Measurements from ENCODE around the gene BAHD1.

The BAHD1 gene

DNA sequence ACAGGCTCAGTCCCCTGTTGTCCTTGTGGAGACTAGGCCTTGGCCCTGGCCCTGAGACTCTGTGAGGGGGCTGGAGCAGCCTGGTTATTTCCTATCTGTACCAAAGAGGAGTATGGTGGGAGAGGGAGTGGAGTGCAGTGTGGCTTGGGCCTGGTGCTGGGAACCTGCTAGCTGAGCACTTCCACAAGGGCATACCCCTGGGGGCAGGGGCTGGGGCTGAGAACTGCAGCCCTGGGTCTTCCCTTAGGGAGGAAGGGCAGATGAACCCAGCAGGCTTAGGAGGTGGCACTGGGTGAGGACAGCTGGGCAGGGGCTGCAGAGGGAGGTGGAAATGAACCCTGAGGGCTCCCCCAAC is 26.5 kb downstream of the BAHD1 start:
- no peak for DNase-seq (ENCODE audit: low read depth)

DNA sequence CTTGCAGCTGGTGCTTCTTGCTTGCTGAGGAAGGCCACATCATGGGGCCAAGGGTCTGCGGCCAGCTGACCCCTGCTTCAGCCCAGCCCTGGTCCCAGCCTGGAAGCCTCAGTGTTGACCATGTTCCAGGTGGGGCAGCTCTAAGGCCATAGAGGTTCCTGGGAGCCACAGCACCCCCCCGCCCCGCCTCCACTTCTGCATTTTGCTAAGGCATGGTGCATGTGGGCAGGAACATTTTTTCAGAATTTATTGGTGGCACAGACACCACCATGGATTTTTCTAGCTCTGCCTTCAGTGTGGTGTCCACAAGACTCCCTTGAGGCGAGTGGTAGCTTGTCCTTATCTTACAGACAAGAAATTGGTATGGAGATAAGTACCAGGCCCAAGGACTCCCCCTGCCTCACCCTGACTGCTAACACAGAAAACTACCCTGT is 28.2 kb downstream of the BAHD1 start:
- no peak for DNase-seq (ENCODE audit: low read depth)

DNA sequence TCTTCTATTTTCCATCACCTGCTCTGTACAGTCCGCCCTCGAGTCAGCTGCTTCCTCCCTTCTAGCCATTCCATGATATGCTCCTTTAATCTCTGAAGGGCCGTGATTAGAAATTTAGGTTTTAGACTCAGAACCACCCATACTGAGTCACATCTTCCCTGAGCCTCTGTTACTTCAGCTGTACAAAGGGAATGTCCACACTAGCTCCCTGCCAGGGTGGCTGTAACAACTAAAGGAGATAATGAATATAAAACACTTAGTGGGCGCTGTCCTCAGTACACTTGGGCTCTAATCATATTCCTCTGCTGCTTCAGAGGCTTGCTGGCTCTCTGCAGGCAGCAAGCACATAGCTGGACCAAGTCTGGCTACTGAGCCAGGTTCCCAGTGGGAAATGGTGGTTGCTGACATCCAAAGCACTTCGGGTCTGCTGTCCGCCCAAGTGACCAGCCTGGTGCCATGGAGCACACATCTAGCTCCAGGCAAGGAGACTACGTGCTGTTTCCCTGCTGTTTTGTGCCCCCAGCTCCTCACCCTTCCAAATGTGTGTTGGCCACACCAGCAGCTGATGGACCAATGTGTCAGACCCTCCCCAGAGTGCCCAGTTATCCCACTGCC is 29.1 kb downstream of the BAHD1 start:
- DNase-seq (ENCODE audit: low read depth): no peak

DNA sequence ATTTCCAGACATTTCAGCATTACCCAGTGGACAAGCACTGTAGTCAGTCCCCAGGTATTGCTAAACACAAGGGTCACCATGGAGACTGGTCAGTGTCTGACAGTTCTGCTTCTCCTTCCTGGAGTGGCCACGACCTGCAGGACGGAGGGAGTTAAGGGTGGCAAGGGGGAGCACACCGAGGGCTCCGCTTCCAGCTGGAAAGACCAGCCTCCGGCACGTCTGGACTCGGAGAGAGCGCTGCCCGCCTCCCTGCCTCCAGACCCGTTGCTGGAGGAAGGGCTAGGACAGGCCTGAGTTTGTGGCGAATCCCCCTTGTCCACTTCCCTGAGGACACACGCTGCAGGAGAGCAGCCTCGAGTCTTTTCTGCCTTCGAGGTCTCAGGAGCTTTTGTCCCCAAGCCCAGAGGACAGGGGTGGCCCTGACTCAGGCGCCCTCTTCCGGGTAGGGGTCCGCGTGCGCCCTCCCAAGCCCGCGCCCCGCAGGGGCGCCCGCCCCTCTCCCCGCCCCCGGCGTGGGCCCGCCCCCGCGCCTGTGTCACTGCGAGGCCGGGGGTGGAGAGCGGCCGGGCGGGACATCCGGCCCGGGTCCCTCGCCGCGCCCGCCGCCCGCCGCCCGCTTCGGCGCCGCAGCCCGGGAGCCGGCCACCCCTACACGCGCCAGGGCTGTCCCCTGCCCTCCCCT is 29.8 kb downstream of the BAHD1 start, which contains the start of gene CHST14:
TSS of gene CHST14 (plus strand) at position 562 of the 682 bp plus-strand sequence. CDS start 230 bp downstream, outside the sequence.
- DNase-seq (ENCODE audit: low read depth): peak; percentile 45

DNA sequence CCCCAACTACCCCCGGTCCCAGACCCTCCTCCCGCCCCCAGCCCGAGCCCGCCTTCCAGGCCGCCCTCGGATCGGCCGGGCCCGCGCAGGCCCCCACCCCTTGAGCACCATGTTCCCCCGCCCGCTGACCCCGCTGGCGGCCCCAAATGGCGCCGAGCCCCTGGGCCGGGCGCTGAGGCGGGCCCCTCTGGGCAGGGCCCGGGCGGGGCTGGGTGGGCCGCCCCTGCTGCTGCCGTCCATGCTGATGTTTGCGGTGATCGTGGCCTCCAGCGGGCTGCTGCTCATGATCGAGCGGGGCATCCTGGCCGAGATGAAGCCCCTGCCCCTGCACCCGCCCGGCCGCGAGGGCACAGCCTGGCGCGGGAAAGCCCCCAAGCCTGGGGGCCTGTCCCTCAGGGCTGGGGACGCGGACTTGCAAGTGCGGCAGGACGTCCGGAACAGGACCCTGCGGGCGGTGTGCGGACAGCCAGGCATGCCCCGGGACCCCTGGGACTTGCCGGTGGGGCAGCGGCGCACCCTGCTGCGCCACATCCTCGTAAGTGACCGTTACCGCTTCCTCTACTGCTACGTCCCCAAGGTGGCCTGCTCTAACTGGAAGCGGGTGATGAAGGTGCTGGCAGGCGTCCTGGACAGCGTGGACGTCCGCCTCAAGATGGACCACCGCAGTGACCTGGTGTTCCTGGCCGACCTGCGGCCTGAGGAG is 30.5 kb downstream of the BAHD1 start:
- peak; percentile 14 for DNase-seq (ENCODE audit: low read depth)

DNA sequence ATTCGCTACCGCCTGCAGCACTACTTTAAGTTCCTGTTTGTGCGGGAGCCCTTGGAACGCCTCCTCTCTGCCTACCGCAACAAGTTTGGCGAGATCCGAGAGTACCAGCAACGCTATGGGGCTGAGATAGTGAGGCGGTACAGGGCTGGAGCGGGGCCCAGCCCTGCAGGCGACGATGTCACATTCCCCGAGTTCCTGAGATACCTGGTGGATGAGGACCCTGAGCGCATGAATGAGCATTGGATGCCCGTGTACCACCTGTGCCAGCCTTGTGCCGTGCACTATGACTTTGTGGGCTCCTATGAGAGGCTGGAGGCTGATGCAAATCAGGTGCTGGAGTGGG is 31.0 kb downstream of the BAHD1 start:
- no peak for DNase-seq (ENCODE audit: low read depth)

DNA sequence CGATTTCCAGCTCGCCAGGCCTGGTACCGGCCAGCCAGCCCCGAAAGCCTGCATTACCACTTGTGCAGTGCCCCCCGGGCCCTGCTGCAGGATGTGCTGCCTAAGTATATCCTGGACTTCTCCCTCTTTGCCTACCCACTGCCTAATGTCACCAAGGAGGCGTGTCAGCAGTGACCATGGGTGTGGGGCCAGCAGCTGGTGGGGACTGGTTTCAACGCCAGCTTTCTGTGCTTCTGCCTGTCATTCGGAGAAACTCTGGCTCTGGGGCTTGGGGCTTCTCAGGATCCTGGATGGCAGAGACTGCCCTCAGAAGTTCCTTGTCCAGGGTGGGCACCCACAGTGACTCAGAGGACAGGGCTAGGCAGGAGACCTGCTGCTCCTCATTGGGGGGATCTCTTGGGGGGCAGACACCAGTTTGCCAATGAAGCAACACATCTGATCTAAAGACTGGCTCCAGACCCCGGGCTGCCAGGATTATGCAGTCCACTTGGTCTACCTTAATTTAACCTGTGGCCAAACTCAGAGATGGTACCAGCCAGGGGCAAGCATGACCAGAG is 31.5 kb downstream of the BAHD1 start:
- no peak for DNase-seq (ENCODE audit: low read depth)

DNA sequence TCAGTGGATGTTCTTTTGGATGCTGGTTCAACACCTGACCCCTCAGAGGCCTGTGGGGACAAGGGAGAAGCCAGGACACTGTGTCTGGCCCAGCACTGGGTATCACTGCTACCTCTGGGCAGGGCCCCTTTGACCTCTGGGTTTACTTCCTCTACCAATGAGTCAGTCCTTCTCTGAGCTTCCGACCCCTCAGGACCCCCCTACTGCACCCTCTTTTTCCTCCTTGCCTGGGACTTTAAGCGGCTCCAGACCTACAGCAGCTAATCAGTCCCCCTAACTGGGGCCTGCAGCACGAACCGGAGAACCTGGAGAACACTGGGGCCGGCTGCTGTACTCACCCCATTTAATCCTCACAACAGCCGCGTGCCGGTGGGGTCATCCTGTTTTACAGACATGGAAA is 33.8 kb downstream of the BAHD1 start:
- no peak for DNase-seq (ENCODE audit: low read depth)

DNA sequence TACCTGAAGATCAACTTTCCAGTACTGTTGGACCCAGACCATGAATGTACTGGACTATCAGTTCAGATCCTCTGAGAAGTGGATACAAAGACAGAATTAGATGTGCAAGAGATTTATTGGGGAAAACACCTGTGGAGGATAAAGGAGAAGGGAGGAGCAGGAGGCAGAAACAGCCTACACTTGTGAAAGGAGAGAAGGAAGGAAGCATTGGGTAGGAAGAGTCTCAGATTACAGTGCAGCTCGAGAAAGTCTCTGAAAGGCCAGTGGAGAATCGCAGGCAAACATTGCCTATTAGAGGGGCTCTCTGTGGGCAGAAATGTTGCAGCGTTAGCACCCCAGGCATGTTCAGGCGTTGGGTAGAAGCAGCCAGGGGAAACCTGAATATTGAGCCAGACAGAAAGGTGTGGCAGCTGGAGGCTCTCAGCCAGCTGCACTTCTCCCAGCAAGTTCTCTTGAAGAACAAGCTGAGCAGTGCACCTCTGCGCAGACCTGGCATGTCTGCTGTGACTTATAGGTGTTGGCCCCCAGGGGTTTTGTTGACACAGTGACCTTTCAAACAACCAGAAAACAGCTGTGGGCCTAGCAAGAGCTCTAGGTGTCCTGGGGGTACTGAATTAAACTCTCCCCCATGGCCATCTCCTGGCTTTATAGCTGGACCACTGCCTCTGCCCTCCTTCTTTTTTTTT is 37.0 kb downstream of the BAHD1 start:
- DNase-seq (ENCODE audit: low read depth): no peak

DNA sequence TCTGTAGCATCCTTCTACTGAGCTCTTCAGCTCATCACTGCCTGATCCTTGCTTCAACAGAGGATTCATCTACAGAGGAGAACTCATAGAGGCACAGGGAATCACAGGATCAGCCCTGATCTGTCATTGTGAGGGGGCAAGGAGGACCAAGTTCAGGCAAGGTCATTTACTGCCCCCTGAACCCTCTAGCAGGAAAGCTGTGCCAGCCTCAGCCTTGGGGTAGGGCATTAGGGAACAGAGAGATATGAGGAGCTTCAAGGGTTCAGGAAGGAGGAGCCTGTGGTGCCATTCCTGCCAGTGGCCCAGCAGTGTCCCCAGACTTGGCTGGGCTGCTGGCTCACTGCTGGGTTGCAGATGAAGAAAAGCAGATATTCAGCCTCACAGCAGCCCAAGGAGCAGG is 38.3 kb downstream of the BAHD1 start:
- no peak for DNase-seq (ENCODE audit: low read depth)

DNA sequence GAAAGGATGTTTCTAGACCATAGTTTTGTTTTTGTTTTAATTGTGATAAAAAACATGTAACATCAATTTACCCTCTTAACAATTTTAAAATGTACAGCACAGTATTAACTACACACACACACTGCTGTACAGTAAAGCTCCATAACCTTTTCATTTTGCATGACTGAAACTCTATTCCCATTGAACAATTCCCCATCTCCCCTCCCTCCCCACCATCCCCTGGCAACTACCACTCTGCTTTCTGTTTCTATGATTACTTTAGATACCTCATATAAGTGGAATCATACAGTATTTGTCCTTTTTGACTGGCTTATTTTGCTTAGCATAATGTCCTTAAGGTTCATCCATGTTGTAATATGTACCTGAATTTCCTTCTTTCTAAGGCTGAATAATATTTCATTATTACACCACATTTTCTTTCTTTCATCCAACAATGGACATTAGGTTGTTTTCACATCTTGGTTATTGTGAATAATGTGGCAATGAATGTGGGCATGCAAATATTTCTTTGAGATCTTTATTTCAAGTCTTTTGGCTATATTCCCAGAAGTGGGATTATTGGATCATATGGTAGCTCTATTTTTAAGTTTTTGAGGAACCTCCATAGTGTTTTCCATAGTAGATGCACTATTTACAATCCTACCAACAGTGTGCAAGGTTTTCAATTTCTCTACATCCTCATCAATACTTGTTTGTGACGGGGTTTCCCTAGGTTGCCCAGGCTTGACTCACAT is 40.8 kb downstream of the BAHD1 start:
- DNase-seq (ENCODE audit: low read depth): no peak

DNA sequence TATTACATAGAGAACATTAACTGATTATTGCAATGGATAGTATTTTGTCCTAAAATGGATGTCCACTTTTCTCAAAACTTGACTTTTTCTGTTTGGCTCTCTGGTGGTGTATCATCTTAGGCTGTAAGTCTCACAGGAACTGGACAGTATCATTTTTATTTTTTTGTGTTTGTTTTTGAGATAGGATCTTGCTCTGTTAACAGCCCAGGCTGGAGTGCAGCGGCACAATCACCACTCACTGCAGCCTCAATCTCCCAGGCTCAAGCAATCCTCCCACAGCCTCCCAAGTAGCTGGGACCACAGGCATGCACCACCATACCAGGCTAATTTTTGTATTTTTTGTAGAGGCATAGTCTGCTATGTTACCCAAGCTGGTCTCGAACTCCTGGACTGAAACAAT is 43.2 kb downstream of the BAHD1 start:
- DNase-seq (ENCODE audit: low read depth): no peak

DNA sequence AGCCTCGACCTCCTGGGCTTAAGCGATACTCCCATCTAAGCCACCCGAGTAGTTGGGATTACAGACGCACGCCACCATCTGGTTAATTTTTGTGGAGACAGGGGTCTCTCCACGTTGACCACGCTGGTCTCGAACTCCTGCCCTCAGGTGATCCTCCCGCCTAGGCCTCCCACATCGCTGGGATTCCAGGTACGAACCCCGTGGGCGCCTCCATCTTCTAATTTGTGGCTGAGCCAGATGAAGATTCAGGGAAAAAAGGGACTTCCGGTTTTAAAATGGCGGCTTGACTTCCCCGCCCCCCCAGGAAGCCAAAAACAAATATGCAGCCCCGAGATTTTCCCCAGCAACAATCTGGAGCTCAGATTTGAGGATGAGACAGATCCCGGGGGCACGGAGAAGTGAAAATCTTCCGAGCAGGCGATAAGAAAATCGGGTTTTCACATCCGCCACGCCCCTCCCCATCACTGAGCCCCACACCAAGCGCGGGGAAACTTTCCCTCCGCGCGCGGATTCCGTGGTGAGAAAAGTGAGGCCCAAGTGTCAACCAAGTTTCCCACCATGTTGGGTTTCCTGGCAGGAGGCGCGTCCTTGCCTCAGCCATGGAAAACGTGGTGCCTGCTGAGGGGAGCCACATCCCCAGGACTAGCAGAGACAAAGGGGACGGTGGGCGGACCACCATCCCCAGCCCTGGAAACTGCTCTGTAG is 45.5 kb downstream of the BAHD1 start:
- DNase-seq (ENCODE audit: low read depth): no peak

DNA sequence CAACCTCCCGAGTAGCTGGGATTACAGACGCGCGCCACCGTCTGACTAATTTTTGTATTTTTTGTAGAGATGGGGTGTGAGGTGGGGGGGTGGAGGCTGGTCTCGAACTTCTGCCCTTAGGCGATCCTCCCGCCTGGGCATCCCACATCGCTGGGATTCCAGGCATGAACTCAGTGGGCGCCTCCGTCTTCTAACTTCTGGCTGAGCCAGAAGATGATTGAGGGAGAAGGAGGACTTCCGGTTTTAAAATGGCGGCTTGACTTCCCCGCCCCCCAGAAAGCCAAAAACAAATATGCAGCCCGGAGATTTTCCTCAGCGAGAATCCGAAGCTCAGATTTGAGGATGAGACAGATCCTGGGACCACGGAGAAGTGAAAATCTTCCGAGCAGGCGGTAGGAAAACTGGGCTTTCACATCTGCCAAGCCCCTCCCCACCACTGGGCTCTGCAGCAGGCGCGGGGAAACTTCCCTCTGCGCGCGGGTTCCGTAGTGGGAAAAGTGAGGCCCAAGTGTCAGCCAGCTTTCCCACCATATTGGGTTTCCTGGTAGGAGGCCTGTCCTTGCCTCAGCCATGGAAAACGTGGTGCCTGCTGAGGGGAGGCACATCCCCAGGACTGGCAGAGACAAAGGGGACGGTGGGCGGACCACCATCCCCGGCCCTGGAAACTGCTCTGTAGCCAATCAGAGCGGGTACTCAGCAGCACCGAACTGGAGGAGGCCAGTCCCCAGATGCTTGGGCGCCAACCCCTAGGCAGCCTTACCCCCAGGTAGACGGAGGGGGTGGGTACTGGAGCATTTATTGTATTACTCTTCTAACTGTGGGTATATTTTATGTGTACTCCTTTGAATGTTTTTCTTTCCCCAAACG is 47.3 kb downstream of the BAHD1 start:
- no peak for DNase-seq (ENCODE audit: low read depth)

DNA sequence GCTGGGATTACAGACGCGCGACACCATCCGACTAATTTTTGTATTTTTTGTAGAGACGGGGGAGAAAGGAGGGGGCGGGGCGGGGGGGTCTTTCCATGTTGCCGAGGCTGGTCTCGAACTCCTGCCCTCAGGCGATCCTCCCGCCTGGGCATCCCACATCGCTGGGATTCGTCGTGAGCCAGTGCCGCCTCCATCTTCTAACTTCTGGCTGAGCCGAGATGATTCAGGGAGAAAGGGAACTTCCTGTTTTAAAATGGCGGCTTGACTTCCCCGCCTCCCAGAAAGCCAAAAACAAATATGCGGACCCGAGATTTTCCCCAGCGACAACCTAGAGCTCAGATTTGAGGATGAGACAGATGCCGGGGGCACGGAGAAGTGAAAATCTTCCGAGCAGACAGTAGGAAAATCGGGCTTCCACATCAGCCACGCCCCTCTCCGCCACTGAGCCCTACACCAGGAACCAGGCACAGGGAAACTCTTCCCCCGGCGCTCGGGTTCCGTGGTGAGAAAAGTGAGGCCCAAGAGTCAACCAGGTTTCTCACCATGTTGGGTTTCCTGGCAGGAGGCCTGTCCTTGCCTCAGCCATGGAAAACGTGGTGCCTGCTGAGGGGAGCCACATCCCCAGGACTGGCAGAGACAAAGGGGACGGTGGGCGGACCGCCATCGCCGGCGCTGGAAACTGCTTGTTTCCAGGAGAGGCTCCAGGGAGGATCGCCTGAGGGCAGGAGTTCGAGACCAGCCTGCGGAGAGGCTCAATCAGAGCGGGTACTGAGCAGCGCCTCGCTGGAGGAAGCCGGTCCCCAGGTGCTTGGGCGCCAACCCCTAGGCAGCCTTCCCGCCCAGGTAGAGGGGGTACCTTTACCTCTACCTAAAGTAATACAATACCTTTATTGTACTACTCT is 48.8 kb downstream of the BAHD1 start:
- DNase-seq (ENCODE audit: low read depth): no peak

DNA sequence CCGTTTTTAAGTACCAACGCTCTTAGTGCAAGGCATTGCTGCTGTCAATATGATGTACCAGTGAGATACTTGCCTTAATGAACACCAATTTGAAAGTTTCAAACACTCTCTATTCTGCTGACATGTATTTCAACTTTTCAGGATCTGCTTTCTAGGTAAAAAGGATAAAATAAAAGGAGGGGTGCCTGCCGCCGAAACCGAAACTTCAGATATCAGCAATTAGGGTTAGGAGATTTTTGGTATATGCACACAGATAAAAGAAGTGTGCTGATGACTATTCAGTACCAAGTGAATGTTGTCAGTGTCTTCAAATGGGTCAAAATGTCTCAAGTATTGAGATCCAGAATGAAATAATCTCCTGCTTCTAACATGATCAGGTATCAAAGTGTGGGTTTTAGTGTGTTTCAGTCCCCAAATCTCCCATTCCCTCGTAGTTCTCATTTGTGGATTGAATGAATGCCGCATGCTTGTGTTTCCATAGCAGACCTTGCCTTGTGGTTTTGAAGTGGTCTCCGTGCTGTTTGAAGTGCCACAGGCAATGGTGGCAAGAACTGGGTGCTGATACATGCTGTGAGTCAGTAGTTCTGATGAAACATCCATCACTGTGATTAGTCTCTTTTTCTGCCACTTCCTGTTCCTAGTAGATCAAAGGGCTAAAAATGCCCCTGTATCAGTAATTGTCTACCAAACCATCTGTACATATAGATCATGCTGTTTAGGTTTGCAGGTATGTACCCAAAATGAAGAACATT is 52.5 kb downstream of the BAHD1 start:
- no peak for DNase-seq (ENCODE audit: low read depth)

DNA sequence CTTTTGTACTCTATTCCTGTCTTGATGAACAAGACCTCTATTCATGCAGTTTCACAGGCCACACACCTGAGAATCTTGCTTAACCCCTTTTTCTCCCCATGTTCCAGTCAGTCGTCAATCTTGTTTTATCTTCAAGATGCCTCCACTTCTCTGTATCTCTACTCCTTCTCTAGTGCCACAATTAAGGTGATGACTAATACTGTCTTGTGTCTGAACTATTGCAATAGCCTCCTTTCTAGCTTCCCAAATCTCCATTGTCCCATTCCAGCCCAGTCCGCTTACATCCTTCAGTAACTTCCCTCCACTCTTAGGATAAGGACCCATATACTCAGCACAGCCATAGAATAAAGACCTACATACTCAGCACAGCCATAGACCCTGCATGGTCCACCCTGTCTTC is 54.8 kb downstream of the BAHD1 start:
- no peak for DNase-seq (ENCODE audit: low read depth)

DNA sequence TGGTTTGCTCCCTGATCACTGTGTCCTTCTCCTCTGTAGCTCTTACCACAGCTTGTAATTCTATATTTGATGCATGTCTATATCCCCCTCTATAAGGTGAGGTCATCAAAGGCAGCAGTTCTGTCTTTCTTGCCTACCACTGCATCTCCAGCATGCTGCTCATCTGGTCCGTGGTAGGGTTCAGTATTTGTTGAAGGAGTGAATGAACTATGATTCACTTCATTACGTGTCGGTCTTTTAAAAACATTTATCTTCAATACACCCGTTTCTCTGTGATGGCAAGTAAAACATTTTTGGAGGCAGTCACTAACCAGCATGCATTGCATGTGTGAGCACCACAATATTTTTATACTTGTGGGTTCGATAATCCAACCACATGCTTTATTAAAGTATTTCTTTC is 57.7 kb downstream of the BAHD1 start:
- DNase-seq (ENCODE audit: low read depth): no peak

DNA sequence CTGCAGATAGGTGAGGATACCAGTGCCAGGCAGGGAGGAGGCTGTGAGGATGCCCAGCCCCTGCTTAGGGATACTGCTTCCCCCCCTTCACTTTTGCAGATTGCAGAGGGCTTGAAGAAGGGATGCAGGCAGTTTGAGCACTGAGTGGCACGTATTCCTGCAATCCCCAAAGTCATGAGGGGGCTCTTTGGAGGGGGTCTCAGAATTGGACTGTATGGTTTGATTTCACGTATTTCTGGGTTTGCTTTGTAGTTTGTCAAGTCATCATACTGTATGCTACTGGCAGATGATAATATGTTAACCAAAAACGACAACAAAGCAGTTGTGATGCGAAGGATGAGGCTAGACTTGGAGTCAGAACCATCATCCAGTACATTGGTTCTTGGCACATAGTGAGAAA is 58.1 kb downstream of the BAHD1 start:
- no peak for DNase-seq (ENCODE audit: low read depth)

Measured in fibroblast of gingiva (primary cell).